ENCODE results near the gene SOX5.

DNA sequence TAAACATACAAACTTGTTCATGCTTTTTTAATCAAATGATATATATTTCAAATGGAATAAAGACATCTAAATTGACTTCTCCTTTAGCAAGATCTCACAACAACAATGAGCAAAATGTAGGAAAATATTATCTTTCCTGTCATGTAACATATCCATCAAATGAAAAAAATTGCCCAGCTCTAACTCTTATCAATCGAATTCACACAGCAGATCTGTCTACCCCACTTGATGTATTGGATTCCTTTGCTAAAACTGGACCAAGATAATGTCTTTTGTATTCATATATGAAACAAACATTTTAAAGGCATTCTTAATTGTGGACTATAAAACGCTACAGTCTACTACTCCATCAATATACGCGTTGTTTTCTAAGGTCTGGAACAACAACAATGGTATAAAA, 218.0 kb downstream of the SOX5 start:
- no peak for TF ChIP-seq CTCF (conservative IDR thresholded peaks at IDR 0.05; ENCODE audit: low read depth in 2 of 2)
- no peak for TF ChIP-seq CREB1 (CRISPR knock-in tag; IDR thresholded peaks at IDR 0.05; ENCODE audit: low read depth)
- TF ChIP-seq EZH2 (IDR thresholded peaks at IDR 0.05; ENCODE audit: low read depth, unreplicated experiment) = no peak
- TF ChIP-seq, protein P1, sequence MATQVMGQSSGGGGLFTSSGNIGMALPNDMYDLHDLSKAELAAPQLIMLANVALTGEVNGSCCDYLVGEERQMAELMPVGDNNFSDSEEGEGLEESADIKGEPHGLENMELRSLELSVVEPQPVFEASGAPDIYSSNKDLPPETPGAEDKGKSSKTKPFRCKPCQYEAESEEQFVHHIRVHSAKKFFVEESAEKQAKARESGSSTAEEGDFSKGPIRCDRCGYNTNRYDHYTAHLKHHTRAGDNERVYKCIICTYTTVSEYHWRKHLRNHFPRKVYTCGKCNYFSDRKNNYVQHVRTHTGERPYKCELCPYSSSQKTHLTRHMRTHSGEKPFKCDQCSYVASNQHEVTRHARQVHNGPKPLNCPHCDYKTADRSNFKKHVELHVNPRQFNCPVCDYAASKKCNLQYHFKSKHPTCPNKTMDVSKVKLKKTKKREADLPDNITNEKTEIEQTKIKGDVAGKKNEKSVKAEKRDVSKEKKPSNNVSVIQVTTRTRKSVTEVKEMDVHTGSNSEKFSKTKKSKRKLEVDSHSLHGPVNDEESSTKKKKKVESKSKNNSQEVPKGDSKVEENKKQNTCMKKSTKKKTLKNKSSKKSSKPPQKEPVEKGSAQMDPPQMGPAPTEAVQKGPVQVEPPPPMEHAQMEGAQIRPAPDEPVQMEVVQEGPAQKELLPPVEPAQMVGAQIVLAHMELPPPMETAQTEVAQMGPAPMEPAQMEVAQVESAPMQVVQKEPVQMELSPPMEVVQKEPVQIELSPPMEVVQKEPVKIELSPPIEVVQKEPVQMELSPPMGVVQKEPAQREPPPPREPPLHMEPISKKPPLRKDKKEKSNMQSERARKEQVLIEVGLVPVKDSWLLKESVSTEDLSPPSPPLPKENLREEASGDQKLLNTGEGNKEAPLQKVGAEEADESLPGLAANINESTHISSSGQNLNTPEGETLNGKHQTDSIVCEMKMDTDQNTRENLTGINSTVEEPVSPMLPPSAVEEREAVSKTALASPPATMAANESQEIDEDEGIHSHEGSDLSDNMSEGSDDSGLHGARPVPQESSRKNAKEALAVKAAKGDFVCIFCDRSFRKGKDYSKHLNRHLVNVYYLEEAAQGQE (IDR thresholded peaks at IDR 0.05; ENCODE audit: unreplicated experiment) = no peak
- no peak for TF ChIP-seq STAT1 (IDR thresholded peaks at IDR 0.05; ENCODE audit: unreplicated experiment)
- no peak for TF ChIP-seq JUNB (IDR thresholded peaks at IDR 0.05; ENCODE audit: unreplicated experiment)
- no peak for TF ChIP-seq ETS1 (IDR thresholded peaks at IDR 0.05)
- no peak for TF ChIP-seq EZH2phosphoT487 (IDR thresholded peaks at IDR 0.05; ENCODE audit: unreplicated experiment)
- TF ChIP-seq ZNF331 (CRISPR knock-in tag; IDR thresholded peaks at IDR 0.05; ENCODE audit: low read depth) = no peak
- no peak for TF ChIP-seq POLR2AphosphoS5 (IDR thresholded peaks at IDR 0.05; ENCODE audit: low read depth)
- no peak for TF ChIP-seq NANOG (IDR thresholded peaks at IDR 0.05; ENCODE audit: borderline replicate concordance)
- TF ChIP-seq ZNF114 (CRISPR knock-in tag; IDR thresholded peaks at IDR 0.05) = no peak
- no peak for TF ChIP-seq ZNF462 (CRISPR knock-in tag; IDR thresholded peaks at IDR 0.05)
